K562 (cell line): ENCODE results near the gene GNPAT. TPM values are rescaled to one million over a fixed set of nuclear protein-coding genes. Genes with fewer than 3 reads are reported as not detected.

Experiments used
- ATAC-seq: fragments of 200-7000 bp; cut with Tn5 transposase; 3 replicates; pipeline ENCODE4 v1.9.1; 2020; ENCODE audit warnings: moderate library complexity
- BruUV-seq: library from RNA; stranded (reverse); fragments of 400-500 nt; replicated peaks from 2 replicates; lab custom pipeline; 2021; lab: Mats Ljungman, UMichigan
- CTCF ChIA-PET: fragments of 300-600 bp; formaldehyde crosslinking; extraction: SDS; loops from one replicate; lab custom pipeline; 2021; ENCODE audit warnings: low intra/inter-chr PET ratio; lab: Yijun Ruan, JAX
- POLR2A ChIA-PET: fragments of 300-600, 350-650 bp; sonication (Branson Sonifier 250); formaldehyde crosslinking; extraction: SDS; loops from one replicate; lab custom pipeline; 2021; ENCODE audit warnings: antibody characterized with exemption, inconsistent platforms; lab: Yijun Ruan, JAX
- DNase-seq, 4 experiments: peaks; one replicate each; pipeline versions ENCODE4 v3.0.0 to v3.0.0-alpha.2; 2011 to 2018; ENCODE audit warnings: low spot score in 3 of 4, mixed read lengths in 3 of 4; ENCODE audit errors: extremely low read depth in 1 of 4
- FAIRE-seq: peaks from 2 replicates; lab custom pipeline; 2011; peaks lifted over from hg19 to GRCh38; lab: Jason Lieb, UNC
- H2AFZ ChIP-seq: 2 replicates; pipeline ENCODE4 v1.6.0; 2011; ENCODE audit warnings: low read depth, low read length, control low read depth, inconsistent platforms
- H3K27ac ChIP-seq: fragments of 200-600 bp; 3 replicates; pipeline ENCODE4 v1.8.0; 2011; ENCODE audit warnings: low read depth, mild to moderate bottlenecking, control low read depth, inconsistent platforms, low read length, moderate library complexity, mixed read lengths; ENCODE audit errors: extremely low read depth
- H3K27me3 ChIP-seq, 2 experiments: fragments of 300-600 bp in 1 of 2; 2 replicates in 1 of 2; 3 replicates in 1 of 2; pipeline versions ENCODE4 v1.6.0 to v1.8.0; 2011; ENCODE audit warnings: inconsistent platforms in 2 of 2, low read length in 2 of 2, mild to moderate bottlenecking in 1 of 2, mixed read lengths in 1 of 2, moderate library complexity in 1 of 2; ENCODE audit not compliant: control insufficient read depth in 2 of 2, insufficient read depth in 2 of 2
- H3K36me3 ChIP-seq: fragments of 300-600 bp; 3 replicates; pipeline ENCODE4 v1.8.0; 2011; ENCODE audit warnings: mild to moderate bottlenecking, low read length, inconsistent platforms; ENCODE audit not compliant: control insufficient read depth, insufficient read depth
- H3K4me1 ChIP-seq, 2 experiments: fragments of 200-600 bp in 1 of 2; replicated peaks in 1 of 2; 2 replicates in 1 of 2; 3 replicates in 1 of 2; pipeline versions ENCODE4 v1.5.1 to v1.8.0; 2011; ENCODE audit warnings: inconsistent platforms in 2 of 2, low read length in 2 of 2, mild to moderate bottlenecking in 1 of 2, mixed read lengths in 1 of 2, moderate library complexity in 1 of 2; ENCODE audit not compliant: control insufficient read depth in 2 of 2, insufficient read depth in 2 of 2
- H3K4me2 ChIP-seq: 2 replicates; pipeline ENCODE4 v1.6.1; 2011; ENCODE audit warnings: low read length, control low read depth, inconsistent platforms, mixed read lengths; ENCODE audit not compliant: insufficient read depth
- H3K4me3 ChIP-seq: fragments of 200-600 bp; sonication (generic), shearing (Covaris generic); 2 replicates; pipeline ENCODE4 v1.5.1; 2016; ENCODE audit warnings: control low read depth, inconsistent platforms
- H3K79me2 ChIP-seq: fragments of 200-600 bp; 3 replicates; pipeline ENCODE4 v1.8.0; 2011; ENCODE audit warnings: low read length, inconsistent platforms; ENCODE audit not compliant: control insufficient read depth, insufficient read depth
- H3K9ac ChIP-seq, 2 experiments: 2 replicates each; pipeline versions ENCODE4 v1.6.0 to v1.6.1; 2011; ENCODE audit warnings: low read depth in 2 of 2, low read length in 2 of 2, control low read depth in 1 of 2, inconsistent platforms in 1 of 2, mild to moderate bottlenecking in 1 of 2, mixed read lengths in 1 of 2; ENCODE audit not compliant: insufficient read depth in 1 of 2
- H3K9me1 ChIP-seq: one replicate; pipeline ENCODE4 v1.6.0; 2011; ENCODE audit warnings: inconsistent platforms, mild to moderate bottlenecking, low read length, moderate library complexity; ENCODE audit not compliant: control insufficient read depth, insufficient read depth
- H3K9me3 ChIP-seq: replicated peaks from 2 replicates; pipeline ENCODE4 v1.5.1; 2011; ENCODE audit warnings: low read depth, low read length, inconsistent platforms; ENCODE audit not compliant: control insufficient read depth, insufficient read depth
- H4K20me1 ChIP-seq: replicated peaks from 2 replicates; pipeline ENCODE4 v1.6.1; 2011; ENCODE audit warnings: low read length, inconsistent platforms, mixed read lengths; ENCODE audit not compliant: control insufficient read depth, insufficient read depth
- FOXK2 ChIP-seq, 2 experiments: fragments of 450-650 bp; IDR thresholded peaks in 1 of 2; conservative IDR thresholded peaks in 1 of 2; 2 replicates each; pipeline ENCODE4 v1.6.1; 2016; ENCODE audit warnings: low read depth in 2 of 2, mild to moderate bottlenecking in 1 of 2
- NR2C1 ChIP-seq, 2 experiments: fragments of 450-650 bp; IDR thresholded peaks; 2 replicates each; pipeline ENCODE4 v1.6.1; 2017; ENCODE audit warnings: mild to moderate bottlenecking in 2 of 2, antibody characterized with exemption in 1 of 2, inconsistent platforms in 1 of 2, missing compliant biosample characterization in 1 of 2, missing genetic modification characterization in 1 of 2
- SMARCE1 ChIP-seq: fragments of 450-650 bp; IDR thresholded peaks from 2 replicates; pipeline ENCODE4 v1.7.1; 2016; ENCODE audit warnings: mild to moderate bottlenecking
- SNIP1 ChIP-seq: fragments of 450-650 bp; IDR thresholded peaks from 2 replicates; pipeline ENCODE4 v1.7.1; 2017; ENCODE audit warnings: low read depth, mild to moderate bottlenecking
- WGBS: fragments of 100-300 bp; shearing (Covaris generic); methylation state at CpG from one replicate; pipeline ENCODE4 v1.1.6; 2016; ENCODE audit warnings: low coverage, mixed read lengths; ENCODE audit not compliant: insufficient coverage; ENCODE audit errors: missing lambda C conversion rate; 5-methylcytosine and 5-hydroxymethylcytosine counted together
- in situ Hi-C: fragments of 300-500 bp; cut with MboI; formaldehyde crosslinking; loops from 4 replicates; pipeline ENCODE4 v1.15.0; 2018; ENCODE audit warnings: inconsistent platforms, mixed read lengths
- intact Hi-C: fragments of 100-400 bp; cut with micrococcal nuclease; formaldehyde crosslinking; loops from 2 replicates; pipeline ENCODE4 v1.14.2; 2022
- polyA plus RNA-seq, 8 experiments: library from polyadenylated mRNA; depleted of rRNA in 4 of 8; stranded (reverse) in 5 of 8; unstranded in 3 of 8; fragments of >200 nt; fragmentation: Nextera tagmentation in 2 of 8; fragmentation: Illumina TruSeq in 1 of 8; extraction: Ambion mirVana in 2 of 8; extraction: Trizol in 1 of 8; gene quantifications; 2 replicates each; pipeline versions ENCODE4 v1.2.1 to v1.2.3, GENCODE V29; 2011 to 2014; ENCODE audit warnings: inconsistent platforms in 1 of 8, missing spikeins in 1 of 8
- total RNA-seq, 7 experiments: library from RNA; depleted of rRNA in 6 of 7; stranded (reverse); fragments of >200 nt in 6 of 7; fragmentation: Illumina TruSeq in 2 of 7; extraction: Trizol in 2 of 7; gene quantifications; 2 replicates each; pipeline versions ENCODE4 v1.2.1 to v1.2.3, GENCODE V29; 2011 to 2021; ENCODE audit warnings: low replicate concordance in 1 of 7
- TF ChIP-seq, protein P1 (sequence below): sonication (generic); formaldehyde crosslinking; IDR thresholded peaks from 2 replicates; pipeline ENCODE4 v1.8.0; 2022; ENCODE audit warnings: missing genetic modification reagents, mild to moderate bottlenecking, borderline replicate concordance

The GNPAT gene
- total and polyA plus RNA-seq, 9 of the 15 experiments (the other 6 are each of a cell fraction or from before 2014, with no cell fraction given) = 32.1 to 68.8 (median 50.7) TPM

DNA sequence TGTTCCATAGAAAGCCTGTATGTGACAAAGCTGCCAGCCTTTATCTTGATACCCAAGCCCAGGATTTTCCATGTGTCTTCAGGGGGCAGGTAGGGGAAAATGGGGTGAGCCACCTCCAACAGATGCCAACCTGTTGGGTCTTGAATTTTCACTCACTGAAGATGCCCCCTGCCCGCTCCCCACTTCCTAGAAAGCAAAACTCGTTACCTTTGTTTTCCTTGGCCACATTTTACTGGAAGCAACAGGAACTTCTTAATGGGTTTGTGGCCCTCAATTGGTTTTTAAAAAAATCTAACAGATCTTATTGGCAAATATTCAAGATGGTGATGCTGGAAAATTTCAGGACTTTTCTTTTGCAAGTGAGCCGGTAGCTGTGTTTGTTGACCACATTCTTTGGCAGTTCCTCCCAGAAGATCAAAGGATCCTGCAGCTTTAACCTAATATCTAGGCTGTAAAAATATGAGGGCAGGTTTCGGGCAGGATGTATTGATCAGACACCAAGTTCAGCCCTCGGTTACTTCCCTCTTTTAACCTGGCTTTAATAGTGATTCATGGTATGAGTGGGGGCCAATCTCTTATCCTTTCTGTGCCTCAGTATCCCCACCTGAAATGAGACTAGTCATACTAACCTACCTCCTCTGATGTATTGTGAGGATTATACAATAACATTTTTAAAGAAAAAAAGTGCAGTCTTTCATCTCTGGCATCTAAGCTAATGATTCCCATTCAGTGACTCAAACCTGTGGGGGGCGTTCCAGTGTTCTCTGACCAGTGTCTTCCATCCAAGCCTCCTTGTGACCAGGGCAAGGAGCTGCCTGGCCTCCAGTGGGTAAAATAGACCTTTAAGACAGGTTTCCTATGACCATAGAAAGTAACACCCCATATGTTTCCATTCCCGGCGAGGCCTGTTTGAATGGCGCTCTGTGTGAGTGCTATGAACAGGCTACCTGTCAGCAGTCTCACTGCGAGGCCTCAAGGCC is 21.3 kb upstream of the GNPAT start:
- no TSS peak for BruUV-seq
- WGBS = 46% methylated on average over 10 of the region's 10 CpGs
- H3K27ac ChIP-seq = no peak overlapping the region
- peaks cover 33 to 42% of the 10 kb centered on the region in 2 experiments for H3K27me3 ChIP-seq
- no peak for DNase-seq
- no peaks in the 10 kb centered on the region for H3K9me3 ChIP-seq
- ChIA-PET CTCF (no interaction called here), POLR2A (interaction anchor here (0.6 to 1.3 kb wide), 7 partner anchors 9 to 185 kb away, joined by 3 to 6 read pairs (median 3); no protein-coding TSS in a partner anchor)
- H3K36me3 ChIP-seq = peaks cover 18% of the 10 kb centered on the region
- H4K20me1 ChIP-seq = no peaks in the 10 kb centered on the region
- H3K9me1 ChIP-seq = no peaks in the 10 kb centered on the region
- H3K9ac ChIP-seq = no peak overlapping the region
- peak; percentile 9; the same call in 1 of the 3 replicates for ATAC-seq
- H3K4me3 ChIP-seq = no peak overlapping the region
- intact Hi-C loops = no loop called here
- no peak overlapping the region for H3K4me2 ChIP-seq
- H3K4me1 ChIP-seq = peaks cover 0 to 5% of the 10 kb centered on the region in 2 experiments; a peak in 2 of 5 replicates
- in situ Hi-C loops = no loop called here
- TF ChIP-seq FOXK2 (conservative IDR thresholded peaks at IDR 0.05 in 1 of 2, IDR thresholded peaks at IDR 0.05 in 1 of 2; ENCODE audit: low read depth in 2 of 2) (no peak), SNIP1 (no peak), SMARCE1 (no peak), NR2C1 (IDR thresholded peaks at IDR 0.05) (no peak), NR2C1 (tag; IDR thresholded peaks at IDR 0.05) (no peak)
- TF ChIP-seq, protein P1, sequence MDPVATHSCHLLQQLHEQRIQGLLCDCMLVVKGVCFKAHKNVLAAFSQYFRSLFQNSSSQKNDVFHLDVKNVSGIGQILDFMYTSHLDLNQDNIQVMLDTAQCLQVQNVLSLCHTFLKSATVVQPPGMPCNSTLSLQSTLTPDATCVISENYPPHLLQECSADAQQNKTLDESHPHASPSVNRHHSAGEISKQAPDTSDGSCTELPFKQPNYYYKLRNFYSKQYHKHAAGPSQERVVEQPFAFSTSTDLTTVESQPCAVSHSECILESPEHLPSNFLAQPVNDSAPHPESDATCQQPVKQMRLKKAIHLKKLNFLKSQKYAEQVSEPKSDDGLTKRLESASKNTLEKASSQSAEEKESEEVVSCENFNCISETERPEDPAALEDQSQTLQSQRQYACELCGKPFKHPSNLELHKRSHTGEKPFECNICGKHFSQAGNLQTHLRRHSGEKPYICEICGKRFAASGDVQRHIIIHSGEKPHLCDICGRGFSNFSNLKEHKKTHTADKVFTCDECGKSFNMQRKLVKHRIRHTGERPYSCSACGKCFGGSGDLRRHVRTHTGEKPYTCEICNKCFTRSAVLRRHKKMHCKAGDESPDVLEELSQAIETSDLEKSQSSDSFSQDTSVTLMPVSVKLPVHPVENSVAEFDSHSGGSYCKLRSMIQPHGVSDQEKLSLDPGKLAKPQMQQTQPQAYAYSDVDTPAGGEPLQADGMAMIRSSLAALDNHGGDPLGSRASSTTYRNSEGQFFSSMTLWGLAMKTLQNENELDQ (CRISPR knock-in tag) = no peak
- H3K79me2 ChIP-seq = no peaks in the 10 kb centered on the region
- H2AFZ ChIP-seq = no peak overlapping the region; the same call in 1 of the 2 replicates
- FAIRE-seq = no peak
